ENCODE results near the gene USP17L22.
"Not testable (repeated sequence)": the region's sequence is repeated elsewhere in the genome, so short reads cannot be mapped to it uniquely, and the experiment has no call there.

USP17L22 gene

DNA sequence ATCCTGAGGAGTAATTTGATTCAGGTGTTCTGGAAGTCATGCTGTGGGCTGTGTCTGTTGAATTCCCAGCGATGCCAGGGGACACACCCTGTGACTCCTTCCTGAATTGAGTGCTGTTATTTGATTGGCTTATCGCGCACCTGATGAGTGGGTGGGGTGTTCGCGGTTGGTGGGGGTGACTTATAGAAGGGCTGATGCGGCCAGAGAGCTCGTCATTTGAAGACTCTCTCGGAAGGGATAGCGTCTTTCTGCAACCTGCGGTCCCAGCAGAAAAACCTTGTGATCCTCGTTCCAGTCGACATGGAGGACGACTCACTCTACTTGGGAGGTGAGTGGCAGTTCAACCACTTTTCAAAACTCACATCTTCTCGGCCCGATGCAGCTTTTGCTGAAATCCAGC is at the start of gene USP17L22:
USP17L22 (plus strand) TSS at position 301 of the 400 bp plus-strand sequence; CDS start at position 301, 0 bp downstream.
- DNase-seq, result not testable (repeated sequence)

GRCh38 chr4:9219852-9220251 is 47.6 kb upstream of the USP17L22 start, which contains the start of gene USP17L12:
TSS of gene USP17L12 (plus strand) at chr4:9220152. CDS start at chr4:9220152, 0 bp downstream.
- not testable (repeated sequence) for DNase-seq

- DNase-seq, result not testable (repeated sequence)
Measured at GRCh38 chr4:9224596-9224995, 42.8 kb upstream of the USP17L22 start, which contains the start of gene USP17L13. TSS of gene USP17L13 (plus strand) at chr4:9224896. CDS start at chr4:9224896, 0 bp downstream.

DNA sequence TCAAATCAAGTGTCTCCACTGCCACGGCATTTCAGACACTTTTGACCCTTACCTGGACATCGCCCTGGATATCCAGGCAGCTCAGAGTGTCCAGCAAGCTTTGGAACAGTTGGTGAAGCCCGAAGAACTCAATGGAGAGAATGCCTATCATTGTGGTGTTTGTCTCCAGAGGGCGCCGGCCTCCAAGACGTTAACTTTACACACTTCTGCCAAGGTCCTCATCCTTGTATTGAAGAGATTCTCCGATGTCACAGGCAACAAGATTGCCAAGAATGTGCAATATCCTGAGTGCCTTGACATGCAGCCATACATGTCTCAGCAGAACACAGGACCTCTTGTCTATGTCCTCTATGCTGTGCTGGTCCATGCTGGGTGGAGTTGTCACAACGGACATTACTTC is 37.2 kb upstream of the USP17L22 start:
- DNase-seq, result not testable (repeated sequence)

- DNase-seq, result not testable (repeated sequence)
Measured at GRCh38 chr4:9234085-9234484, 33.3 kb upstream of the USP17L22 start, which contains the start of gene USP17L15. TSS of gene USP17L15 (plus strand) at chr4:9234385. CDS start at chr4:9234385, 0 bp downstream.

GRCh38 chr4:9238461-9238860 is 29.0 kb upstream of the USP17L22 start:
- DNase-seq, result not testable (repeated sequence)

- not testable (repeated sequence) for DNase-seq
Measured at GRCh38 chr4:9243579-9243978, 23.8 kb upstream of the USP17L22 start, which contains the start of gene USP17L17. TSS of gene USP17L17 (plus strand) at chr4:9243879. CDS start at chr4:9243879, 0 bp downstream.

GRCh38 chr4:9247953-9248680 is 19.3 kb upstream of the USP17L22 start, which contains the start of gene USP17L18:
TSS of gene USP17L18 (plus strand) at chr4:9248630. CDS start at chr4:9248630, 0 bp downstream.
- DNase-seq, result not testable (repeated sequence)

GRCh38 chr4:9253078-9253477 is 14.3 kb upstream of the USP17L22 start, which contains the start of gene USP17L19:
TSS of gene USP17L19 (plus strand) at chr4:9253378. CDS start at chr4:9253378, 0 bp downstream.
- not testable (repeated sequence) for DNase-seq

GRCh38 chr4:9257824-9258223 is 9.6 kb upstream of the USP17L22 start, which contains the start of gene USP17L20:
TSS of gene USP17L20 (plus strand) at chr4:9258124. CDS start at chr4:9258124, 0 bp downstream.
- DNase-seq, result not testable (repeated sequence)

- DNase-seq, result not testable (repeated sequence)
Measured at GRCh38 chr4:9262572-9262971, 4.8 kb upstream of the USP17L22 start, which contains the start of gene USP17L21. TSS of gene USP17L21 (plus strand) at chr4:9262872. CDS start at chr4:9262872, 0 bp downstream.

- DNase-seq, result not testable (repeated sequence)
Measured at GRCh38 chr4:9271719-9272118, 4.3 kb downstream of the USP17L22 start.
